Liver (tissue), 3 donors: ENCODE data around the gene TACC2.

ENCODE experiments used
- JUND ChIP-seq, 2 donors: IDR thresholded peaks; 2 replicates each; pipeline ENCODE4 v1.6.1; 2016; ENCODE audit warnings: antibody characterized with exemption in 2 of 2
- RAD21 ChIP-seq, 2 donors: IDR thresholded peaks; 2 replicates each; pipeline ENCODE4 v1.6.1; 2016; ENCODE audit warnings: antibody characterized with exemption in 2 of 2, mild to moderate bottlenecking in 2 of 2
- SP1 ChIP-seq: IDR thresholded peaks from 2 replicates; pipeline ENCODE4 v1.6.1; 2018; ENCODE audit warnings: antibody characterized with exemption, mild to moderate bottlenecking
- TAF1 ChIP-seq: conservative IDR thresholded peaks from 2 replicates; pipeline ENCODE4 v1.6.1; 2016; ENCODE audit warnings: antibody characterized with exemption, mild to moderate bottlenecking
- YY1 ChIP-seq: IDR thresholded peaks from 2 replicates; pipeline ENCODE4 v1.6.1; 2016; ENCODE audit warnings: antibody characterized with exemption, mild to moderate bottlenecking
- TF ChIP-seq, protein P1 (sequence below): fragments of 150-350 bp; IDR thresholded peaks from 2 replicates; pipeline ENCODE4 v1.5.1; 2017; ENCODE audit warnings: improper control_type of control experiment, low read depth, low read length; ENCODE audit not compliant: missing input control
- TF ChIP-seq, protein P2 (sequence below): IDR thresholded peaks from 2 replicates; pipeline ENCODE4 v1.6.1; 2016; ENCODE audit warnings: antibody characterized with exemption
- donor health status: healthy.
- donor health status: healthy.

GRCh38 chr10:122127943-122128342, 139.0 kb downstream of the TACC2 start:
- TF ChIP-seq, protein P1, sequence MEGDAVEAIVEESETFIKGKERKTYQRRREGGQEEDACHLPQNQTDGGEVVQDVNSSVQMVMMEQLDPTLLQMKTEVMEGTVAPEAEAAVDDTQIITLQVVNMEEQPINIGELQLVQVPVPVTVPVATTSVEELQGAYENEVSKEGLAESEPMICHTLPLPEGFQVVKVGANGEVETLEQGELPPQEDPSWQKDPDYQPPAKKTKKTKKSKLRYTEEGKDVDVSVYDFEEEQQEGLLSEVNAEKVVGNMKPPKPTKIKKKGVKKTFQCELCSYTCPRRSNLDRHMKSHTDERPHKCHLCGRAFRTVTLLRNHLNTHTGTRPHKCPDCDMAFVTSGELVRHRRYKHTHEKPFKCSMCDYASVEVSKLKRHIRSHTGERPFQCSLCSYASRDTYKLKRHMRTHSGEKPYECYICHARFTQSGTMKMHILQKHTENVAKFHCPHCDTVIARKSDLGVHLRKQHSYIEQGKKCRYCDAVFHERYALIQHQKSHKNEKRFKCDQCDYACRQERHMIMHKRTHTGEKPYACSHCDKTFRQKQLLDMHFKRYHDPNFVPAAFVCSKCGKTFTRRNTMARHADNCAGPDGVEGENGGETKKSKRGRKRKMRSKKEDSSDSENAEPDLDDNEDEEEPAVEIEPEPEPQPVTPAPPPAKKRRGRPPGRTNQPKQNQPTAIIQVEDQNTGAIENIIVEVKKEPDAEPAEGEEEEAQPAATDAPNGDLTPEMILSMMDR, result no peak
- no peak for TF ChIP-seq YY1
- no peak for TF ChIP-seq SP1
- no peak for TF ChIP-seq TAF1
- TF ChIP-seq JUND (IDR thresholded peaks at IDR 0.05), result no peak
- TF ChIP-seq RAD21 (IDR thresholded peaks at IDR 0.05), result no peak
- TF ChIP-seq, protein P2, sequence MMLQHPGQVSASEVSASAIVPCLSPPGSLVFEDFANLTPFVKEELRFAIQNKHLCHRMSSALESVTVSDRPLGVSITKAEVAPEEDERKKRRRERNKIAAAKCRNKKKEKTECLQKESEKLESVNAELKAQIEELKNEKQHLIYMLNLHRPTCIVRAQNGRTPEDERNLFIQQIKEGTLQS, result no peak
